ENCODE results near the gene RBM27.

The RBM27 gene

DNA sequence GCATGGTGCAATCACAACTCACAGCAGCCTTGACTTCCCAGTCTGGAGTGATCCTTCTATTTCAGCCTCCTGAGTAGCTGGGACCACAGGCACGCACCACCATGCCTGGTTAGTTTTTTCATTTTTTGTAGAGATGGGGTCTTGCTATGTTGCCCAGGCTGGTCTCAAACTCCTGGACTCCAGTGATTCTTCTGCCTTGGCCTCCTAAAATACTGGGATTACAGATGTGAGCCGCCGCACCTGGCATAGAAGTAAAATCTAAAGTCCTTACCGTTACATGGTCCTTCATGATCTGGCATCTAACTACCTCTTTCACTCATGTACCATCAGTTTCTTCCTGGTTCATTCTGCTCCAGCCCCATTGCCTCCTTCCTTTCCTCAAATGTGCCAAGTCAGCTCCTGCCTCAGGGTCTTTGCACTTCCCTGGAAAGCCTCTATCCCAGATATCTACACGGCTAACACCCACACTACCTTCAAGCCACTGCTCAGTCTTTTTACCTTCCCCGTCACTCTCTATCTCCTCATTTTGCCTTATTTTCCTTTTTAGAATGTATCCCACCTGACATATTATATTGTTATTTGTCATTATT lies 6.9 kb upstream of the RBM27 start:
- TF ChIP-seq, protein P1, sequence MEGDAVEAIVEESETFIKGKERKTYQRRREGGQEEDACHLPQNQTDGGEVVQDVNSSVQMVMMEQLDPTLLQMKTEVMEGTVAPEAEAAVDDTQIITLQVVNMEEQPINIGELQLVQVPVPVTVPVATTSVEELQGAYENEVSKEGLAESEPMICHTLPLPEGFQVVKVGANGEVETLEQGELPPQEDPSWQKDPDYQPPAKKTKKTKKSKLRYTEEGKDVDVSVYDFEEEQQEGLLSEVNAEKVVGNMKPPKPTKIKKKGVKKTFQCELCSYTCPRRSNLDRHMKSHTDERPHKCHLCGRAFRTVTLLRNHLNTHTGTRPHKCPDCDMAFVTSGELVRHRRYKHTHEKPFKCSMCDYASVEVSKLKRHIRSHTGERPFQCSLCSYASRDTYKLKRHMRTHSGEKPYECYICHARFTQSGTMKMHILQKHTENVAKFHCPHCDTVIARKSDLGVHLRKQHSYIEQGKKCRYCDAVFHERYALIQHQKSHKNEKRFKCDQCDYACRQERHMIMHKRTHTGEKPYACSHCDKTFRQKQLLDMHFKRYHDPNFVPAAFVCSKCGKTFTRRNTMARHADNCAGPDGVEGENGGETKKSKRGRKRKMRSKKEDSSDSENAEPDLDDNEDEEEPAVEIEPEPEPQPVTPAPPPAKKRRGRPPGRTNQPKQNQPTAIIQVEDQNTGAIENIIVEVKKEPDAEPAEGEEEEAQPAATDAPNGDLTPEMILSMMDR (conservative IDR thresholded peaks at IDR 0.05): no peak
- TF ChIP-seq ZFX (IDR thresholded peaks at IDR 0.05): no peak
- no peak overlapping the region for H3K27ac ChIP-seq

DNA sequence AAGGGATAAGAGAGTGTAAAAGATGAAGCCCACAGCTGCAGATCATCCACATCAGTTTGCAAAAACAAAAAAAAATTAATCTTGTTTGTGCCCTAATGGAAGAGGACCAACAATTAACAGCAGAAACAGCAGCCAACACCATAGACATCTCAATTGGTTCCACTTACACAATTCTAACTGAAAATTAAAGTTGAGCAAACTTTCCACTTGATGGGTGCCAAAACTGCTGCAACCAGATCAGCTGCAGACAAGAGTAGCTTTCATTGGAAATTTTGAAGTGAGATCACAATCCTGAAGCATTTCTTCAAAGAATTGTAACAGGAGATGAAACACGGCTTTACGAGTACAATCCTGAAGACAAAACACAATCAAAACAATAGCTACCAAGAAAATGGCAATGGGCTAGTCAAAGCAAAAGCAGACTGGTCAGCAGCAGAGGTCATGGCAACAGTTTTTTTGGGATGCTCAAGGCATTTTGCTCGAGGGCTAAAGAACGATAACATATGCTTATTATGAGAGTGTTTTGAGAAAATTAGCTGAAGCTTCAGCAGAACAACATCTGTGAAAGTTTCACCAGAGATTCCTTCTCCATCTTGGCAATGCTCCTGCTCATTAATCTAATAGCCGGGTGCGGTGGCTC lies 4.1 kb upstream of the RBM27 start:
- TF ChIP-seq, protein P1 (conservative IDR thresholded peaks at IDR 0.05): no peak
- TF ChIP-seq ZFX (IDR thresholded peaks at IDR 0.05): no peak
- no peak overlapping the region for H3K27ac ChIP-seq

DNA sequence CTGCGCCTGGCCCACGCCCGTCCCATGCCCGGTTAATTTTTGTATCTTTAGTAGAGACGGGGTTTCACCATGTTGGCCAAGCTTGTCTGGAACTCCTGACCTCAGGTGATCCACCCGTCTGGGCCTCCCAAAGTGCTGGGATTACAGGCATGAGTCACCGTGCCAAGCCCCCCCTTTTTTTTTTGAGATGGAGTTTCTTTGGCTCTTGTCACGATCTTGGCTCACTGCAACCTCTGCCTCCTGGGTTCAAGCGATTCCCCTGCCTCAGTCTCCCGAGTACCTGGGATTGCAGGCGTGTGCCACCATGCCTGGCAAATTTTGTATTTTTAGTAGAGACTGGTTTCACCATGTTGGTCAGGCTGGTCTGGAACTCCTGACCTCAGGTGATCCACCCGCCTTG lies 1.6 kb upstream of the RBM27 start:
- peak overlapping the region; percentile 1; the same call in 1 of the 2 replicates for H3K27ac ChIP-seq

DNA sequence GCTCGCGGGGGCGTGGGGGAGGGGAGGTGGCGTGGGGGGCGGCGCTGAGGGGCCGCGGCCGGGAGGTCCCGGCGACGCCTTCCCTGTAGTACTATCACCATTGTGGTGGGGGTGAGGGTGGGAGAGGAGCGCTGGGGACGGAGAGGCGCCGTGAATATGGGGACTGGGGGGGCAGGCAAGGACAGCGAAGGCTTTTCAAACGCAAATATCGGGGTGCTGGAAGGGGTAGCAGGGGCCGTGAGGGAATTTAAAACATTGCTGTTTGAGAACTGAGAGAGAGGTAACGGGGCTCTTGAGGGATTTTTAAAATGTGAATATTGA lies 427 bp downstream of the RBM27 start:
- peak overlapping the region; percentile 85 for H3K27ac ChIP-seq

DNA sequence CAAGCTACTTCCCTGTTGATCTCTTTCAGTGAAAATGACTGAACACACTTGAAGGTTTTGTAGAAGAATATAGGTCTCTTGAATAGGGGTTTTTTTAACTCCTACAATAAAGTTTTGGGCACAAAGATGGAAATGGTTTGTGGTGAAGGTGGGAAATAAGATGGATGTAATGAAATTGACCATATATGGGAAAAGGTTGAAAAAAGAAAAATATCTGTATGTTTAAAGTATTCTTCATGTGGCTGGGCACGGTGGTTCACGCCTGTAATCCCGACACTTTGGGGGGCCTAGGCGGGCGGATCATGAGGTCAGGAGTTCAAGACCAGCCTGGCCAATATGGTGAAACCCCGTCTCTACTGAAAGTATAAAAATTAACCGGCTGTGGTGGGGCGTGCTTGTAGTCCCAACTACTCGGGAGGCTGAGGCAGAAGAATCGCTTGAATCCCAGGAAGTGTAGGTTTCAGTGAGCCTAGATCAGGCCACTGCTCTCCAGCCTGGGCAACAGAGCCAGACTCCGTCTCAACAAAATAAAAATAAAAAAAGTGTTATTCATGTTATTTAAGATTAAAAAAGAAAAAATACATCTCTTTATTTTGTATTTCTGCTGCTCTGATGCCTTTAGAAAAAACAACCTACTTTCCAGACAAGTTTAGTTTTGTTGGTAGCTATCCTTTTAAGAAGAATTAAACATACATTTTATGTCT lies 2.2 kb downstream of the RBM27 start:
- H3K27ac ChIP-seq: no peak overlapping the region
- TF ChIP-seq, protein P1 (conservative IDR thresholded peaks at IDR 0.05): no peak
- no peak for TF ChIP-seq ZFX (IDR thresholded peaks at IDR 0.05)

More for the DNA sequence above, 427 bp downstream of the RBM27 start:
- TF ChIP-seq ZFX (IDR thresholded peaks at IDR 0.05): peak; percentile 31; the same call in 1 of the 2 replicates
- TF ChIP-seq, protein P1 (conservative IDR thresholded peaks at IDR 0.05): no peak

DNA sequence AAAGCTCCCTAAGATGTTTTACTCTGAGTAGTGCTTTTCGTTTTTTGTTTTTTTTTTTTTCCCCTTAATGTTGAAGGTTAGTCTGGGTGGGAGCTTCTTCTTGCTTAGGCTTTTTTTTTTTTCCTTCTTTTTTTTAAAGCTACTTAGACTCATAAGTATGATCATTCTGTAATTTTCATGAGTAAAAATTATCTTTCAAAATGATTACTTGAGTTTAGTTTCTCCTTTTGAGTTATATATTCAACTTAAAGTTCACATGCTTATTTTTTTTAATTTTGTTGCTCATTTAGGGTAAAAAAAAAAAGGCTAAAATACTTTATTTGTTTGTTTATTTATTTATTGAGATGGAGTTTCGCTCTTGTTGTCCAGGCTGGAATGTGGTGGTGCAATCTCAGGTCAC lies 2.9 kb downstream of the RBM27 start:
- no peak for TF ChIP-seq ZFX (IDR thresholded peaks at IDR 0.05)
- TF ChIP-seq, protein P1 (conservative IDR thresholded peaks at IDR 0.05): no peak
- H3K27ac ChIP-seq: no peak overlapping the region

DNA sequence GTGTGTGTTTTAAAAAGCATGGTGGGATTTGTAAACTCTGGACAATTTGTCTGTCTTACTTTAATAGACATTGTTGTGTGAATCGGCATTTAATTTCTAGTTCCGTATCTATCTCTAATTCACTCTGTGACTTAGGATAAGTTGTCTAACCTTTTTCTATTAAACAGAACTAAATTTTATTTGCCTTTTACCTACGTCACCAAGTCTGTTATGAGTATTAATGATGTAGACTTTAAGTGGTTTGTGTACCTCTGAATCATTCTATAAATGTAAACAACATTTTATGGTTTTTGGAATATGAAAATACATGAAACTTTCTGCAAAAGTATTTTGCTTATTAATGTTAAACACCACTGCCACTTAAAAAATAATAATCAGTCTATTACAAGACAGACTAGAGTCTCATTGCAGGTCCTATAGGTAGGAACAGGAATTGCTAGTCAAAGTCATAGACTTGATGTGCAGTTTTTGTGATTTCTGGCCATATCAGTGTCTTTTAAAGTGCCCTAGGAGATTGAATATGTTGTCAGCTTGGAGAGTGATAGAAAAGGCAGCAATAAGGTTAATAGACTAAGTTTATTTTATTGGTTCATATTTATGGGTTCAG lies 5.6 kb downstream of the RBM27 start:
- H3K27ac ChIP-seq: no peak overlapping the region
- TF ChIP-seq, protein P1 (conservative IDR thresholded peaks at IDR 0.05): no peak; the same call in 1 of the 2 replicates
- no peak for TF ChIP-seq ZFX (IDR thresholded peaks at IDR 0.05)
